ENCODE results near the gene C2CD4A.

The C2CD4A gene

DNA sequence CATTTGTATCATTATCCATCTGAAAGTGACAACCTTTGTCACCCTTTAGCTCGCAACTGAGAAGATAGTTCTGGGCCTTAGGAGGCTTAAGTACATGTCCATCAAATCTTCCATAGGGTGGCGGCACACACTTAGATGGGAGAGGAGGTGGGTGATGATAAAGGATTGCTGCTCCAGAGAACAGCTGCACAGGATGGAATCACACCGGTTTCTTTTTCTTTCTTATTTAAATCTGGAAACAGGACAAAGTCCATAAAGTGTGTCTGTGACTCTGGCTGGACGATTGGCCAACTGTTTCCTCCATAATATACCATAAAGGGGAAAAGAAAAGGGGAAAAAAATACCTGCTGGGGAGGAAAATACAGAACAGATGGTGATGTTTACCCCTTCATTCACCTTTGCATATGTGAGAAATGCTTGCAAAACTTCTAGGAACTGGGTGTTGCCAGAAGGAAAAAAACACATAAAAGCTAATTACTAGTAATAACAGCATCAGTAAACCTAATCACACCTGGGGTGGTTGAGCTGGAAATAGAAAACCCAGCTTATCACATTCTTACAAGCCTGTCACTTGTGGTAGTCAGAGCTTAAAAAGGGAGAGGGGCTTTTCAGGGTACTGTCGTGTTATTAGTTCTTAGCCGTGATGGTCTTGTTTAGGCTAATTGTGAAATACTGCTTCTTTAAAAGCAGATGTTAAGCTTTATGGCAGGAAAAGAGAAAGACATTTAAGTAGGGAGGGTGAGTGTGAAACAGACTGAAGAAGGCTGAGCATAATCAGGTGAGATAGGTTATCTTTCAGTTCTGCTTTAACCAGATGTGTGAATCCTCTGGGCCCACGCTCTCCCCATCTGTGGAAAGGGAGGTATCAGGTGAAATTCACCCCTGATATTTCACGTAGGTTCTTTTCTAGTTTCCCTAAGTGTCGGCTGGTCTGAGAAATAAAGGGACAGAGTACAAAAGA is 16.7 kb downstream of the C2CD4A start:
- in situ Hi-C loops (cut with MboI; ENCODE audit: low sequenced_read_pairs, unreplicated experiment), result no loop called here
- TF ChIP-seq, protein P1, sequence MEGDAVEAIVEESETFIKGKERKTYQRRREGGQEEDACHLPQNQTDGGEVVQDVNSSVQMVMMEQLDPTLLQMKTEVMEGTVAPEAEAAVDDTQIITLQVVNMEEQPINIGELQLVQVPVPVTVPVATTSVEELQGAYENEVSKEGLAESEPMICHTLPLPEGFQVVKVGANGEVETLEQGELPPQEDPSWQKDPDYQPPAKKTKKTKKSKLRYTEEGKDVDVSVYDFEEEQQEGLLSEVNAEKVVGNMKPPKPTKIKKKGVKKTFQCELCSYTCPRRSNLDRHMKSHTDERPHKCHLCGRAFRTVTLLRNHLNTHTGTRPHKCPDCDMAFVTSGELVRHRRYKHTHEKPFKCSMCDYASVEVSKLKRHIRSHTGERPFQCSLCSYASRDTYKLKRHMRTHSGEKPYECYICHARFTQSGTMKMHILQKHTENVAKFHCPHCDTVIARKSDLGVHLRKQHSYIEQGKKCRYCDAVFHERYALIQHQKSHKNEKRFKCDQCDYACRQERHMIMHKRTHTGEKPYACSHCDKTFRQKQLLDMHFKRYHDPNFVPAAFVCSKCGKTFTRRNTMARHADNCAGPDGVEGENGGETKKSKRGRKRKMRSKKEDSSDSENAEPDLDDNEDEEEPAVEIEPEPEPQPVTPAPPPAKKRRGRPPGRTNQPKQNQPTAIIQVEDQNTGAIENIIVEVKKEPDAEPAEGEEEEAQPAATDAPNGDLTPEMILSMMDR (IDR thresholded peaks at IDR 0.05; ENCODE audit: borderline replicate concordance, control extremely low read depth, extremely low read depth, insufficient read depth, missing control alignments), result no peak
- no peak for DNase-seq (ENCODE audit: low spot score)

GRCh38 chr15:62085740-62086139 is 19.0 kb downstream of the C2CD4A start:
- TF ChIP-seq, protein P1 (IDR thresholded peaks at IDR 0.05; ENCODE audit: borderline replicate concordance, control extremely low read depth, extremely low read depth, insufficient read depth, missing control alignments), result no peak
- in situ Hi-C loops (cut with MboI; ENCODE audit: low sequenced_read_pairs, unreplicated experiment), result no loop called here
- no peak for DNase-seq (ENCODE audit: low spot score)

- in situ Hi-C loops (cut with MboI; ENCODE audit: low sequenced_read_pairs, unreplicated experiment), result no loop called here
- no peak for DNase-seq (ENCODE audit: low spot score)
- TF ChIP-seq, protein P1 (IDR thresholded peaks at IDR 0.05; ENCODE audit: borderline replicate concordance, control extremely low read depth, extremely low read depth, insufficient read depth, missing control alignments), result no peak
Observed at GRCh38 chr15:62087671-62088352, 21.0 kb downstream of the C2CD4A start.

- no peak for DNase-seq (ENCODE audit: low spot score)
- TF ChIP-seq, protein P1 (IDR thresholded peaks at IDR 0.05; ENCODE audit: borderline replicate concordance, control extremely low read depth, extremely low read depth, insufficient read depth, missing control alignments), result no peak
- in situ Hi-C loops (cut with MboI; ENCODE audit: low sequenced_read_pairs, unreplicated experiment), result no loop called here
Observed at GRCh38 chr15:62088353-62088693, 21.5 kb downstream of the C2CD4A start.

- in situ Hi-C loops (cut with MboI; ENCODE audit: low sequenced_read_pairs, unreplicated experiment), result no loop called here
- TF ChIP-seq, protein P1 (IDR thresholded peaks at IDR 0.05; ENCODE audit: borderline replicate concordance, control extremely low read depth, extremely low read depth, insufficient read depth, missing control alignments), result no peak
Observed at GRCh38 chr15:62089616-62090015, 22.8 kb downstream of the C2CD4A start.

DNA sequence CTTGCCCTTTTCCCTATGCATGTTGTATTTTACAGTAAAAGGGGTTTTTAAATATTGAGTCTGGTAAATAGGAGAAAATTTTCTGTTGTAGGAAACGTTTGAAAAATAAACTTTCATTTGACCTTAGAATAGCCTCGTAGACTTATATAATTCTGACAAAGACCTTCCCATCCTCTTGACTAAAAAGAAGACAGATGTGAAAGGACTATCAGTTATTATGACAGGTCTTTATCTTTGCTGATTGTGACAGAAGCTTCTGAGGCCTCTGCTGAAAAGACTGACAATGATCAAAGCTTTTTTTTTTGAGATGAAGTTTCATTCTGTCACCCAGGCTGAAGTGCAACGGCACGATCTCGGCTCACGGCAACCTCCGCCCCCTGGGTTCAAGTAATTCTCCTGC is 24.2 kb downstream of the C2CD4A start:
- in situ Hi-C loops (cut with MboI; ENCODE audit: low sequenced_read_pairs, unreplicated experiment), result no loop called here
- TF ChIP-seq, protein P1 (IDR thresholded peaks at IDR 0.05; ENCODE audit: borderline replicate concordance, control extremely low read depth, extremely low read depth, insufficient read depth, missing control alignments), result no peak
- DNase-seq (ENCODE audit: low spot score), result no peak

More at GRCh38 chr15:62089616-62090015, 22.8 kb downstream of the C2CD4A start:
- DNase-seq (ENCODE audit: low spot score), result no peak

Data from GM13976 (cell line).